Measurements from ENCODE around the gene PRPH2. TPM values are rescaled to one million over a fixed set of nuclear protein-coding genes. Genes with fewer than 3 reads are reported as not detected.

Gene PRPH2
- total and polyA plus RNA-seq, 12 donors, result 0.36 to 2.7 (median 0.97) TPM

- no peak for ATAC-seq
- no peak for TF ChIP-seq CTCF (IDR thresholded peaks at IDR 0.05)
- no peak for DNase-seq
- peaks cover 0 to 13% (median 8%) of the 10 kb centered on the region in 11 donors for H3K9me3 ChIP-seq
- H3K36me3 ChIP-seq, result no peaks in the 10 kb centered on the region
- 84 to 85% methylated on average over 4 of the region's 4 CpGs for WGBS, 2 donors
- intact Hi-C loops (cut with DNase I), result no loop called here
- peaks cover 0 to 4% (median 0%) of the 10 kb centered on the region in 9 donors for H3K4me1 ChIP-seq
- H3K27me3 ChIP-seq, result no peaks in the 10 kb centered on the region
- no peak overlapping the region for H3K27ac ChIP-seq
- H3K4me3 ChIP-seq, result no peak overlapping the region
These were observed 8.2 kb downstream of the PRPH2 start for GRCh38 chr6:42714098-42714761.

GRCh38 chr6:42711930-42712329, 10.5 kb downstream of the PRPH2 start:
- Histone ChIP-seq H3K27me3 (no peaks in the 10 kb centered on the region), H3K27ac (no peak overlapping the region), H3K4me1 (peaks cover 0 to 4% (median 0%) of the 10 kb centered on the region in 9 donors), H3K4me3 (no peak overlapping the region), H3K9me3 (peaks cover 0 to 13% (median 8%) of the 10 kb centered on the region in 11 donors), H3K36me3 (no peaks in the 10 kb centered on the region)
- intact Hi-C loops (cut with DNase I), result no loop called here
- DNase-seq (no peak), ATAC-seq (no peak)
- WGBS, 2 donors, result 89 to 94% methylated on average over 5 of the region's 5 CpGs
- no peak for TF ChIP-seq CTCF (IDR thresholded peaks at IDR 0.05)

GRCh38 chr6:42710316-42710715, 12.1 kb downstream of the PRPH2 start:
- DNase-seq (no peak), ATAC-seq (peak in 5 of 8 donors; percentile 46 to 76 (median 59))
- TF ChIP-seq CTCF (IDR thresholded peaks at IDR 0.05), result no peak
- 23 to 28% methylated on average over 9 of the region's 9 CpGs for WGBS, 2 donors
- peaks cover 0 to 4% (median 0%) of the 10 kb centered on the region in 9 donors for H3K4me1 ChIP-seq
- peaks cover 0 to 13% (median 8%) of the 10 kb centered on the region in 11 donors for H3K9me3 ChIP-seq
- H3K36me3 ChIP-seq, result no peaks in the 10 kb centered on the region
- H3K27me3 ChIP-seq, result no peaks in the 10 kb centered on the region
- no peak overlapping the region for H3K27ac ChIP-seq
- intact Hi-C loops (cut with DNase I), result no loop called here
- H3K4me3 ChIP-seq, result no peak overlapping the region

GRCh38 chr6:42709871-42710270, 12.5 kb downstream of the PRPH2 start:
- WGBS, 2 donors, result 86 to 93% methylated on average over 6 of the region's 6 CpGs
- peaks cover 0 to 13% (median 8%) of the 10 kb centered on the region in 11 donors for H3K9me3 ChIP-seq

More at GRCh38 chr6:42709871-42710270, 12.5 kb downstream of the PRPH2 start:
- DNase-seq, result no peak
- Histone ChIP-seq H3K4me1 (peaks cover 0 to 4% (median 0%) of the 10 kb centered on the region in 9 donors), H3K36me3 (no peaks in the 10 kb centered on the region), H3K4me3 (no peak overlapping the region), H3K27ac (no peak overlapping the region), H3K27me3 (no peaks in the 10 kb centered on the region)
- peak in 3 of 8 donors; percentile 13 to 18 (median 17) for ATAC-seq
- intact Hi-C loops (cut with DNase I), result no loop called here
- TF ChIP-seq CTCF (IDR thresholded peaks at IDR 0.05), result no peak
